ENCODE results near the gene PNLDC1. TPM values are rescaled to one million over a fixed set of nuclear protein-coding genes. Genes with fewer than 3 reads are reported as not detected.
A peak's percentile ranks its signal among the peaks of the same experiment; 100 is the strongest.

PNLDC1 gene, protein sequence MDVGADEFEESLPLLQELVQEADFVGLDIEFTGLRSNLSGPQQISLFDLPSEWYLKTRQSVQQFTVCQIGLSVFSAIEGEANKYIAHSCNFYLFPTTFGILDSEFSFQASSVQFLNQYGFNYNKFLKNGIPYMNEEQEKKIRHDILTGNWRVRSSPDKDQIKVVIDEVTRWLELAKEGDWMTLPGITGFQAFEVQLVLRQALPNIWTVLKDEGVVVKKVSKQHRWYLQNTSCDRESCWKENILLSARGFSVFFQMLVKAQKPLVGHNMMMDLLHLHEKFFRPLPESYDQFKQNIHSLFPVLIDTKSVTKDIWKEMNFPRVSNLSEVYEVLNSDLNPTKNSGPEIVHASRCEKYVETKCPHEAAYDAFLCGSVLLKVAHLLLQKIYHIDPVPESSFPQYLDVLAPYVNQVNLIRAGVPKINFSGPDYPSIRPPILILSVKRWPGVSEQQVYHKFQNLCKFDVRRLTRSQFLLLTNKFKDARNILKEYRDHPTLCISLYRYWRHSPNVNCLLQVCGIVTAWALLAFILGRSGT
- total RNA-seq: not detected

DNA sequence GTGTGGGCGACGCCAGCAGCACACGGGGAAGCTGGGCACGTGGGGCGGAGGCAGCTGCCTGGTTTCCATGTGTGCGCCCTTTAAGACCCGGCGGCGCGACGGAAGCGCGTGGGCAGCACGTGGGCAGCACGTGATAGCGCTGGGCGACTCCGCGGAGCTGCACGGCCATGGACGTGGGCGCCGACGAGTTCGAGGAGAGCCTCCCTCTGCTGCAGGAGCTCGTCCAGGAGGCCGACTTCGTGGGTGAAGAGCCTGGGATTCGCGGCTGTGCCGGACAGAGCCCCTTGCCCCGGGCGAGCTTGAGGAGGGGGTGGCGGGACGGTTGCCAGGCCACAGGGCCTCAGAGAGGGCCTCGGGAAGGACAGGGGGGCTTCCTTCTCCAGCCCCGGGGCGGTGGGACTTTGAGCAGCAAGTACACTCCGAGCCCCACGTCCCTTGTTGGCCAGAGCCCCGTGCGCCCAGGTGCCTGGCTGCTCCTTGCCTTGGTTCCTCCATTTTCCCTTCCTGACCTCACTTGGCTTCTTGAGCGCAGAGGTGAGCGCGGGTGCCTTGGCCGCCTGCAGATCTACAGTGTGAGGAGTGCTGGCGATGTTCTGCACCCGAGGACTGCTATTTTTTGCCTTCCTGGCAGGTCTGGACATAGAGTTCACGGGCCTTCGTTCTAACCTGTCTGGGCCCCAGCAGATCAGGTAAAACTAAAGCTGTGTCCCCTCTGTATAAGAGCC, at the start of gene PNLDC1:
TSS of gene PNLDC1 (plus strand) at position 136 of the 725 bp plus-strand sequence. CDS start at position 168, 32 bp downstream.
- no peak for DNase-seq (ENCODE audit: low spot score in 2 of 2)

DNA sequence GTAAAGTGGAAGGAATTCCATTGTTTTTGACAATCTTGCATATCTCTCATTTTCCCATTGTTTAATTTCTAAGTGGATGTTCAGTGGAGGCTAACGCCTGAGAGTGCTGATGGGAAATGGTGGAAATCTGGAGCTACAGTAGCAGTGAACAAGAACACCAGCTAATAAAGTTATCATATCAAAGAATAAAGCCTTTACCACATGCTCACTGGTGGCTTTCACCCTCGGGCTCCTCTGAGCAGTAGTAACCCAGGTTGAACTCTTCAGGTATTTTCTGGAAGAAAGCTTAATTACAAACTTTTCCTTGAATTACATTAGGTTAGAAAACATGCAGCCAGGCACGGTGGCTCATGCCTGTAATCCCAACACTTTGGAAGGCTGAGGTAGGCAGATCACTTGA, 48.6 kb upstream of the PNLDC1 start:
- no peak for FAIRE-seq
- DNase-seq (ENCODE audit: low spot score in 2 of 2): no peak

More for the DNA sequence above, at the start of gene PNLDC1:
- no peak for FAIRE-seq

DNA sequence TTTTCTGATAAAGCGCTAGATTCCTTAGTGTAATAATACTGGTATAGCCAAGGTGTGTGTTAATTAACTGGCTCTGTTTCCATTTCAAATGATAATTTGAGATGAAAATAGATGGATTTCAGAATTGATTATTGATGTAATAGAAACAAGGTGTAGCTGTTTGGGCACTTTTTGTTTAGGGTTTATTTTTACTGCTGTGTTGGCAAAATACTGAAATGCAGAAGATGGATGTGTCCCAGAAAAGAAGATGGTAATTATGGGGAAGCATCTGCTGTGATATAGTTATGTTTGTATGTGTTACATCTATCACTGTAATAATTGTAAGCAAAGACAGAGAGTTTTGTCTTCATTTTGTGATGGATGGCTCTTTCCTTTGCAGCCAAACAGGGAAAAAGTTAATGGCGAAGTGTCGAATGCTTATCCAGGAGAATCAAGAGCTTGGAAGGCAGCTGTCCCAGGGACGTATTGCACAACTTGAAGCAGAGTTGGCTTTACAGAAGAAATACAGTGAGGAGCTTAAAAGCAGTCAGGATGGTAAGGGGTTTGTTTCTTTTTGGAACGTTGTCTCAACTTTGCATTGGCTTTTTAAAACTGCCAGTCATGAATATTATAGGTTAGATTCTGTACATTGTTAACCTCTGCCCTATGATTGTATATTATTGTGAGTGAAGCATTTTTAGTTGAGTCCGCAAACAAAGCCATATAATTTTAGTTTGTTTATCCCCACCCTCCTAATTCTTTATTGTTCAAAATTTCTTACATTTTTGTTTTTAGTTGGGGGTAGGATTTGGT, 46.8 kb upstream of the PNLDC1 start:
- FAIRE-seq (no peak), DNase-seq (ENCODE audit: low spot score in 2 of 2) (no peak)

DNA sequence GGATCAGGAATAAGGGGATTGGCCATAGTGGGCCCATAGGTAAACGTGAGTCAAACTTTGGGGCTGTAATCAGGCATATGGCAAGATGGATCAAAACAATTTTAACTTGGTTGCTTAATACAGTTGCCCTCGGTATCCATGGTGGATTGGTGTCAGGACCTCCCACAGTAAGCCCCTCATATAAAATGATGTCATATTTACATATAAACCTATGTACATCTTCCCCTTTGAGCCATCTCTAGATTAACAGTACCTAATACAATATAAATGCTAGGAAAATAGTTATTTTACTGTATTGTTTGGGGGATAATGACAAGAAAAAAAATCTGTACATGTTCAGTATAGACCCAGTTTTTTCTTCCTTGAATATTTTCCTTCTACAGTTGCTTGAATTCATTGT, 45.7 kb upstream of the PNLDC1 start:
- FAIRE-seq (no peak), DNase-seq (ENCODE audit: low spot score in 2 of 2) (no peak)

DNA sequence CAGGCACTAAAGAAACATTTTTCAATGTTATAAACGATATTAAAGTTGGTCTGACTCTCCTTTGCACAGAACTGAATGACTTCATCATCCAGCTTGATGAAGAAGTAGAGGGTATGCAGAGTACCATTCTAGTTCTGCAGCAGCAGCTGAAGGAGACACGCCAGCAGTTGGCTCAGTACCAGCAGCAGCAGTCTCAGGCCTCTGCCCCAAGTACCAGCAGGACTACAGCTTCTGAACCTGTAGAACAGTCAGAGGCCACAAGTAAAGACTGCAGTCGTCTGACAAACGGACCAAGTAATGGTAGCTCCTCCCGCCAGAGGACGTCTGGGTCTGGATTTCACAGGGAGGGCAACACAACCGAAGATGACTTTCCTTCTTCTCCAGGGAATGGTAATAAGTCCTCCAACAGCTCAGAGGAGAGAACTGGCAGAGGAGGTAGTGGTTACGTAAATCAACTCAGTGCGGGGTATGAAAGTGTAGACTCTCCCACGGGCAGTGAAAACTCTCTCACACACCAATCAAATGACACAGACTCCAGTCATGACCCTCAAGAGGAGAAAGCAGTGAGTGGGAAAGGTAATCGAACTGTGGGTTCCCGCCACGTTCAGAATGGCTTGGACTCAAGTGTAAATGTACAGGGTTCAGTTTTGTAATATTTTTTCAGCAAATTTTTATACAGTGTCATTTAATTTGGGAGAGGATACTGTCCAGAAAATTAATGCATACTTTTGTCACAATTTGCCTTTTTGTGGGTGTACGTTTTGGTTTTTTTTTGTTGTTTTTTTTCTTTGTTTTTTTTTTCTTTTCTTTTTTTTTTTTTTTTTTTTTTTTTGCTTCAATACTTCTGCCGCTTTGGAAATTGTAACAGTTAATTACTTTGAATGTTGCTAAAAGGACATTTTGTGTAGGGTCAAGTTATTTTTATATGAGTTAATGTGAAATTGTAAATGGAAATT, 44.8 kb upstream of the PNLDC1 start:
- FAIRE-seq: peak; percentile 67

DNA sequence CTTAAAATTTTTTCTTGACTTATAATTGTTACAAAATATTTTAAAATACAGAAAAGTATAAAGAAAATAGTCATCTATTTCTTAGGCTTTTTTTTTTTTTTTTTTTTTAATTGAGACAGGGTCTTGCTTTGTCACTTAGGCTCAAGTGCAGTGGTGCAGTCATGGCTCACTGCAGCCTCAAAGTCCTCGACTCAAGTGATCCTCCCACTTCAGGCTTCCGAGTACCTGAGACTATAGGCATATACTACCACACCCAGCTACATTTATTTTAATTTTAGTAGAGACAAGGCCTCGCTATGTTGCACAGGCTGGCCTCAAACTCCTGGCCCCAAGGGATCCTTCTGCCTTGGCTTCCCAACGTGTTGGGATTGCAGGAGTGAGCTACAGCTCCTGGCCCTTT, 43.6 kb upstream of the PNLDC1 start:
- no peak for DNase-seq (ENCODE audit: low spot score in 2 of 2)

More for the DNA sequence above, 44.8 kb upstream of the PNLDC1 start:
- DNase-seq (ENCODE audit: low spot score in 2 of 2): peak in 1 of 2 donors; percentile 18

DNA sequence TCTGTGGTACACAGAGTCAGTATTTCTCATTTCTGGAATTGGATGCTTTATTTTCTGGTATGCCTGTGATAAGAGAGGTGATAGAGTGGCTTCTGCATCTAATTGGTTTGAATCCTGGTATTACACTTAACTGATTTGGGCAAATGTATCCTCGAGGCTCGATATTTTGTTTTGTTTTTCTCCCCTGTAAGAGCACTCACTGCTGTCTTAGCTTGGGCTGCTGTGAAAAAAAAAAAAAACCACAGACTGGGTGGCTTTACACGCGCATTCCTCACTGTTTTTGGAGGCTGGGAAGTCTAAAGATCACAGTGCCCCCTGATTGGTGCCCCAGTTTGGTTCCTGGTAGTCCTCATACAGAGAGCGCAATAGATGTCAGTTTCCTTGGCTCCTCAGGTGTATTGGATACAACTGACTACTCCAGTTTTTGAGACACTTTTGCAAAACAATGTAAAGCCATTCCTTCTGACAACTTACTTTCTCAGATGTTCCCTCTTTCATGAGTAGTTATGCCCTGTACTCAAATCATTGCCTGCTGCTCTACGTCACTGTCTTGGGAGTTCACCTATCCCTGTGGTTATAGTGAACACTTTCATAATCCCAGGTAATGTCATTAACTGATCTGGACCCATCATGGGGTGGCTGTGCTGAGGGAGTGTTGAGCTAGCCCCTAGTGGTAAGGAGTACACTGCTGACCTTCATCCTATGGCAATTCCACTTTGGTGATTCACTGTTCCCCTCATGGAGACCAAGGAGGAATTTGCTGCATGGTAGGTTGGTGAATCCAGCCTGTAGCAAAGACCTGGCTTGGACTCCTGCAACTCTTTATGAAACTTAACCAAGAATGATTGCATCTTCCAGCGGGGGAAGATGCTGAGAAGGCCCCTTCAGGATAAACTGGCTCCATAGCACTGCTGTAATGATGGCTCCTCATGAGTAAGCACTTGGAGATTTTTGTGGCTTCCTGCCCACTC, 41.8 kb upstream of the PNLDC1 start:
- no peak for DNase-seq (ENCODE audit: low spot score in 2 of 2)
- no peak for FAIRE-seq

More for the DNA sequence above, 43.6 kb upstream of the PNLDC1 start:
- FAIRE-seq: no peak

DNA sequence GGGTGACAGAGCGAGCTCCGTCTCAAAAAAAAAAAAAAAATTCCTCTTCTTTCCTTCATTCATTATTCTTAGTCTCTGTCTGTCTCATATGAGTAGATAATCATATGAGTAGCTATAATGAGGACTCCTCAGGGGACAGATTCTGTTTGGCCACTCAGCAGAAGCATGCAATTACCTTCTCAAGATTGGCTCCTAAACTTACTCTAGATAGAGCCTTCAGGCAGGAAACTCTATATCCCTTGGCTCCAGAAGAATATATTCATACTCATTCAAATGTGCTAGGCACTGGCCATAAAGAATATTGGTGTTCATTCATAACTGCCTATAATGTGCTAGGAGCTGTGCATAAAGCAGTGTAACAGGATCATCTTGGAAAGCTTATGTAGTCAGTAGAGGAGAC, 40.4 kb upstream of the PNLDC1 start:
- FAIRE-seq: no peak
- no peak for DNase-seq (ENCODE audit: low spot score in 2 of 2)

DNA sequence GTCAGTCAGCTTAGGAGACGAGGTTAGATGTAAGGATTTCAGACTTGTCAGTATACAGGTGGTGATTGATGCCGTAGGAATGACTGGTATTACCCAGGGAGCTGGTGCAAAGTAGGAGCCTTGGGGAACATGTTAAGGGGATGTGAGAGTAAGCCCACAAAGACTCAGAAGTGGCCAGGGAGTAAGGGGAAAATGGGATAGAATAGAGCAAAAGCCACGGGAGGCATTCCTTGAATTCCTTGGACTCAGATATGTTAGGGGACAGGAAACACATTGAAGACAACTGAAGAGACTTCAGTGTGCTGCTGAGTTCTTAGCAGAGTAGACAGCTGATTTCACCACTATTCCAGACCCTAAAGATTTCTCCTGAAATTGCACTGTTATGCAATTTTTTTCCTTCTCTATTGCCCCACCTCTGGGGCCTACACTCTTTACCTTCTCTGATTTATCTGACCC, 39.4 kb upstream of the PNLDC1 start:
- no peak for FAIRE-seq
- DNase-seq (ENCODE audit: low spot score in 2 of 2): no peak

DNA sequence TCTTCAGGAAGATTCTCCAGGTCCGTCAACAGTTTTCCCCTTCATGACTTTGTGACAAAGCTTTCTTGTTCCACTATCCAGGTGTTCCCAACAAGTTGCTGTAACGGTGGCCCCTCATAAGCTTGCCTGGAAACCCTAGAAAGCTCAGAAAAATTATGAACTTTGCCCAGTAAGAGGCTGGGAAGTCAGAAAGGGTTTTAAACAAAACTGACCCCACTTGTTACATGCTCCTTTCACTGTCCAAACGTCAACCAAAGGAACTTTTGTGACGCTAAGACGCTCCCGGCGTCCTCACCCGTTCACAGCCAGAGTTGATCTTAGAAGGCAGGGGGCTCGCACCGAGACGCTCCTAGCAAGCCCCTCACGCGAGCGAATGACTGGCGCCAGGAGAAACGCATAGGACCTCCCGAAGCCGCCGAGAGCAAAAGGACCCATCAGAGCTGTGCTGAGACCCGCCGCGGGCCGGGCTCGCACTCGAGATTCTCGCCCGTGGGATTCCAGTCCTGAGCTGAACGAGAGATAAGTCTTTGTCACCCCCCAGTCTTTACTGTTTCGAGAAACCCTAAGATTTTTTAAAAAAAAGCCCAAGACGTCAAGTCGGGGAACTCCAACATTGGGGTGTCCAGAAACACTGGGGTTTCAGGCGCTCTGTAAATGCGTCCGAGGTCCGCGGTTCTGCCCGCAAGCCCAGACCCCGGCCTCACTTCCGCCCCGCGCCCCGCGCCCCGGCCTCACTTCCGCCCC, 38.8 kb upstream of the PNLDC1 start:
- DNase-seq (ENCODE audit: low spot score in 2 of 2) (peak; percentile 16 to 26), FAIRE-seq (no peak)

DNA sequence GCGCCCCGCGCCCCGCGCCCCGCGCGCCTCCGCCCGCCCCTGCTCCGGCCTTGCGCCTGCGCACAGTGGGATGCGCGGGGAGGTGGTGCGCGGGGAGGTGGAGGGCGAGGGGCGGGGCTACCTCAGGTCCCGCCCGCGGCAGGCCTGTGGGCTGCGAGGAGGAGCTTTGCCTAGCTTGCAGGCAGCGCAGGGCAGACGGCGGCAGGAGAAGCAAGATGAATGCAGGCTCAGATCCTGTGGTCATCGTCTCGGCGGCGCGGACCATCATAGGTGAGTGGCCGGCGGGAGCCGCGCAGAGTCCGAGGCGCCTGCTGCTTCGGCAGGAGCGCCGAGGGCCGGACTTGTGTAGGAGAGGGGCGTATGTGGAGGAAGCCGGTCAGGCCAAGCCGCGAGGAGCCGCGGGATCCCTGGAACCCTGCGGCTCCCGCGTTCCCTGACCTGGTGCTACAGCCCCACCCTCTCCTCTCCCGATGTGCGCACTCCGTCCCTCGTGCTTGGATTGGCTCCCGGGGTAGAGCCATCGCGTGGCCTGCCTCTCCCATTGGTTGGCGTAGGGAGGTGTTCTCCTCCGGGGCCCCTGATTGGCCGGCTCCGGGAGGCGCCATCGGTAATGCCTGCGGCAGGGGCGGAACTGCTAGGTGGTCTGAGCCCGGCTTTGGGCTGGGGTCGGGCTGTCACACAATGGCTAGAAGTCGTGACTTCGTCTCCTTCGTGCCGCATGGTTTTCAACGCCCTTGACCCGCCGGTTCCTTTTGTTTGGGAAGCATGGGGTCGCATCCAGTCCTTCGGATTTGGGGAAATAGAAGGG, 38.0 kb upstream of the PNLDC1 start, which contains the start of gene ACAT2:
TSS of gene ACAT2 (plus strand) at position 173 of the 808 bp plus-strand sequence. CDS start at position 216, 43 bp downstream.
- FAIRE-seq: no peak
- DNase-seq (ENCODE audit: low spot score in 2 of 2): peak; percentile 94 to 95

DNA sequence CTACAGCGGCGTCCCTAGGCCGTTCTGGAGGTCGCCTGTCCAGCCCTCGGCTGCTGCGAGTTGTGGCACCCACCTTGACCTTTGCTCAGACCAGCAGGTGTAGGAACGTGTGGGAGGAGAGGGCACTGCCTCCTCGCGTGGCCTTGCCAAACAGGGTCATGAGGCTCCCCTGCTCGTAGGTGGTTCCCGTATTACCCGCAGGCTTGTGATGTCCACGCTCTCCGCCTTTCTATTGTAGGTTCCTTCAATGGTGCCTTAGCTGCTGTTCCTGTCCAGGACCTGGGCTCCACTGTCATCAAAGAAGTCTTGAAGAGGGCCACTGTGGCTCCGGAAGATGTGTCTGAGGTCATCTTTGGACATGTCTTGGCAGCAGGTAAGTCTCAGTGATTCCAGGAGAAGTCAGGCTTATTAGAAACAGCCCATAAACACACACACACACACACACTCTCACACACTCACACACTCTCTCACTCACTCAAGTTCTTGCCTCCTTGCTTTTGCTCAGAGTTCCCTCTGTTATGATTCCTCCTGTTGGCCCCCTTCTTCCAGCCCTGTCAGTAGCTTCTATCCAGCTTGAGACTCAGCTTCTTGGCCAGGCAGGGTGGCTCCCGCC, 37.3 kb upstream of the PNLDC1 start:
- FAIRE-seq (no peak), DNase-seq (ENCODE audit: low spot score in 2 of 2) (peak in 1 of 2 donors; percentile 41)

DNA sequence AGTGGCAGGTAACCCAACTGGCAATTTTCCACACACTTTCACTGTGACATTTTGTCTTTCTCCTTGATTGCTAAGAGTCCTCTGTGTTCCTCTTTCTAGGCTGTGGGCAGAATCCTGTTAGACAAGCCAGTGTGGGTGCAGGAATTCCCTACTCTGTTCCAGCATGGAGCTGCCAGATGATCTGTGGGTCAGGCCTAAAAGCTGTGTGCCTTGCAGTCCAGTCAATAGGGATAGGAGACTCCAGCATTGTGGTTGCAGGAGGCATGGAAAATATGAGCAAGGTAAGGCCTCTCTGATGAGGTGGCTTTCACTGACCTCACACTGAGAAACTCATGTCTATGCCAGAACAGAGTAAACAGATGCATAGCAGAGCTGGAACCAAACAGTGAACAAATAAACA, 33.2 kb upstream of the PNLDC1 start:
- FAIRE-seq (no peak), DNase-seq (ENCODE audit: low spot score in 2 of 2) (no peak)

DNA sequence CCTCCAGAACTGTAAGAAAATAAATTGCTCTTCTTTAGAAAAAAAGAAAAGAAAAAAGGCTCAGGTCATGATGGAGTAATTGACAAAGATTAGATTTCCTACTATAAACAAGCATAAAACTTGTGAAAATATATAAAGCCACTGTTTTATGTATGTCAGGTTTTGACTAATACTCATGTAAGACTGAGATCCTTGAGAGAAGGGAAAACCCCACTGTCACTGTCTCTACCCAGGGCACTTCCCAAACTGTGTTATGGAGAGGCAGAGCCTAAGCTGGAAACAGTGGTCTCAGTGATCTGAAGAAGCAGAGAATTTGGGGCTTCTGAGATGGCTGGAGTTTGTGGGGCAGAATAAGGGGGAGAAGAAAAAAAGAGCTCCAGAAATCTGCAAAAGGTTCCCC, 30.6 kb upstream of the PNLDC1 start:
- no peak for DNase-seq (ENCODE audit: low spot score in 2 of 2)
- FAIRE-seq: no peak

DNA sequence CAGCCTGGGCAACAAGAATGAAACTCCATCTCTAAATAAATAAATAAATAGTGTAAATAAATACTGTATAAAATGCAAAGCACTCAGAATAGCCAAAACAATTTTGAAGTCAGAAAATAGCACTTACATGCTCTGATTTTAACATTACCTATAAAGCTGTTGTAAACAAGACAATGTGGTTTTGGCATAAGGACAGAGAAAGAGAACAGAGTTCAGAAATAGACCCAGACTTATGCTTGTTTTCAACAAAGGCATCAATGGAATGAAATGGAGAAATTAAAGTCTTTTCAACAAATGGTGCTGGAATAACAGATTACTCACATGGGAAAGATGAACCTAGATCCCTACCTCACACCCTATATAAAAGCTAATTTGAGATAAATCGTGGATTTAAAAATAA, 27.9 kb upstream of the PNLDC1 start:
- DNase-seq (ENCODE audit: low spot score in 2 of 2) (no peak), FAIRE-seq (no peak)

DNA sequence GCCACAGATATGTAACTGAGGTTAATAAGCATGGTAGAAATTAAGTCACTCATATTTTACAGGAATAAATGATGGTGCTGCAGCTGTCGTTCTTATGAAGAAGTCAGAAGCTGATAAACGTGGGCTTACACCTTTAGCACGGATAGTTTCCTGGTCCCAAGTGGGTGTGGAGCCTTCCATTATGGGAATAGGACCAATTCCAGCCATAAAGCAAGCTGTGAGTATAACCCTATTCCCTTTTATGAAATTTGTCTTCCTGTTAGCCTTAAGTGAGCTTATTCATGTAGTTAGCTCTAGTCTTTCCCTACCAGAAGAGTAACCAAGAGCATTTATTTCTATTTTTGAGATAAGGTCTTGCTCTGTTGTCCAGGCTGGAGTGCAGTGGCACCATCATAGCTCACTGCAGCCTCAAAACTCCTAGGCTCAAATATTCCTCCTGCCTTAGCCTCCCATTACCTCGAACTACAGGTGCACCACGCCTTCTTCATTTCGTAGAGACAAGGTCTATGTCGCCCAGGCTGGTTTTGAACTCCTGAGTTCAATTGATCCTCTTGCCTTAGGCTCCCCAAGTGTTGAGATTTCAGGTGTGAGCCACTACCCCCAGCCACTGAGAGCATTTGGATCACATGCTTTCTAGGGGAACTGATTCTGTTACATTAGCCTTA, 22.7 kb upstream of the PNLDC1 start:
- no peak for FAIRE-seq
- DNase-seq (ENCODE audit: low spot score in 2 of 2): no peak

Data from frontal cortex (tissue), 4 donors.